ENCODE measurements around the gene ST14.

ST14 gene

GRCh38 chr11:130123414-130124040, 36.1 kb upstream of the ST14 start:
- no peak for DNase-seq (ENCODE audit: low read depth in 1 of 2, low spot score in 1 of 2)
- in situ Hi-C loops (cut with HindIII; ENCODE audit: low pct_unique_long_range_greater_than_20kb, low sequenced_read_pairs): no loop called here
- TF ChIP-seq JUND (IDR thresholded peaks at IDR 0.05; ENCODE audit: low read depth): no peak

- TF ChIP-seq JUND (IDR thresholded peaks at IDR 0.05; ENCODE audit: low read depth): no peak
- peak in 1 of 2 experiments; percentile 63 for DNase-seq (ENCODE audit: low read depth in 1 of 2, low spot score in 1 of 2)
- in situ Hi-C loops (cut with HindIII; ENCODE audit: low pct_unique_long_range_greater_than_20kb, low sequenced_read_pairs): no loop called here
Observed at GRCh38 chr11:130124096-130124495, 35.5 kb upstream of the ST14 start.

- no peak for TF ChIP-seq JUND (IDR thresholded peaks at IDR 0.05; ENCODE audit: low read depth)
- DNase-seq (ENCODE audit: low read depth in 1 of 2, low spot score in 1 of 2): no peak
- in situ Hi-C loops (cut with HindIII; ENCODE audit: low pct_unique_long_range_greater_than_20kb, low sequenced_read_pairs): no loop called here
Observed at GRCh38 chr11:130125638-130126037, 33.9 kb upstream of the ST14 start.

DNA sequence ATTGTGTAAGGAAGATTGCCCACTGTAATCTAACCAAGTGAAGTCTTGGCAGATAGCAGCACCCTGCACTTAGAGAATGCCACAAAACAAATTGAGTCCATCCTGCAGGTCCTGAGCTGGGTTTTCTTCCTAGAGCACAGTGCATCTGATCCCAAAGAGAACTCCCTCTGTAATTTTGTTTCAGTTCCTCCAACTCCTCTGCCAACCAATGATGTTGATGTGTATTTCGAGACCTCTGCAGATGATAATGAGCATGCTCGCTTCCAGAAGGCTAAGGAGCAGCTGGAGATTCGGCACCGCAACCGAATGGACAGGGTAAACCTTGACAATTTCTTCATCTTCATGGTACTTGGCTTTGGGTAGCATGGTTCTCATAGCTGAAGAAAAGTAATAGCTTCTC, 33.1 kb upstream of the ST14 start:
- no peak for TF ChIP-seq JUND (IDR thresholded peaks at IDR 0.05; ENCODE audit: low read depth)
- no peak for DNase-seq (ENCODE audit: low read depth in 1 of 2, low spot score in 1 of 2)
- in situ Hi-C loops (cut with HindIII; ENCODE audit: low pct_unique_long_range_greater_than_20kb, low sequenced_read_pairs): no loop called here

- in situ Hi-C loops (cut with HindIII; ENCODE audit: low pct_unique_long_range_greater_than_20kb, low sequenced_read_pairs): no loop called here
- DNase-seq (ENCODE audit: low read depth in 1 of 2, low spot score in 1 of 2): no peak
Observed at GRCh38 chr11:130127509-130127908, 32.1 kb upstream of the ST14 start.

GRCh38 chr11:130128626-130129025, 31.0 kb upstream of the ST14 start:
- TF ChIP-seq JUND (IDR thresholded peaks at IDR 0.05; ENCODE audit: low read depth): no peak
- in situ Hi-C loops (cut with HindIII; ENCODE audit: low pct_unique_long_range_greater_than_20kb, low sequenced_read_pairs): no loop called here
- DNase-seq (ENCODE audit: low read depth in 1 of 2, low spot score in 1 of 2): no peak

More at GRCh38 chr11:130127509-130127908, 32.1 kb upstream of the ST14 start:
- TF ChIP-seq JUND (IDR thresholded peaks at IDR 0.05; ENCODE audit: low read depth): no peak

DNA sequence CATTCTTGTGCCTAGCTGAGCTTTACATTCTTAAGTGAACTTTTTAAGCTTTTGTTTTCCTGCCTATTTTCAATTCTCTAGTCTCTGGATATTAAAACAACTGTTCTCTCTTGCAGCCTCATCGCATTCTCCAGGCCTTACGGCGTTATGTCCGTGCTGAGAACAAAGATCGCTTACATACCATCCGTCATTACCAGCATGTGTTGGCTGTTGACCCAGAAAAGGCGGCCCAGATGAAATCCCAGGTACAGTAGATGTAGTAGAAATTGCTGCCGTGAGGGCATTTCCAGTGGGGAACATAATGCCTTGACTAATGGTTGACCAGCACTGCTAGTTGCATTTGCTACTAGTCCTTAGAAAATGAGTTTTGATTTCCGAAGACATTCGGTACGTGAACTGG, 29.7 kb upstream of the ST14 start:
- DNase-seq (ENCODE audit: low read depth in 1 of 2, low spot score in 1 of 2): no peak
- no peak for TF ChIP-seq JUND (IDR thresholded peaks at IDR 0.05; ENCODE audit: low read depth)
- in situ Hi-C loops (cut with HindIII; ENCODE audit: low pct_unique_long_range_greater_than_20kb, low sequenced_read_pairs): no loop called here

- peak; percentile 87 to 88 for DNase-seq (ENCODE audit: low read depth in 1 of 2, low spot score in 1 of 2)
- no peak for TF ChIP-seq JUND (IDR thresholded peaks at IDR 0.05; ENCODE audit: low read depth)
- in situ Hi-C loops (cut with HindIII; ENCODE audit: low pct_unique_long_range_greater_than_20kb, low sequenced_read_pairs): no loop called here
Observed at GRCh38 chr11:130131961-130132850, 27.4 kb upstream of the ST14 start.

GRCh38 chr11:130133716-130134115, 25.9 kb upstream of the ST14 start:
- TF ChIP-seq JUND (IDR thresholded peaks at IDR 0.05; ENCODE audit: low read depth): no peak
- in situ Hi-C loops (cut with HindIII; ENCODE audit: low pct_unique_long_range_greater_than_20kb, low sequenced_read_pairs): no loop called here
- DNase-seq (ENCODE audit: low read depth in 1 of 2, low spot score in 1 of 2): no peak

- TF ChIP-seq JUND (IDR thresholded peaks at IDR 0.05; ENCODE audit: low read depth): no peak
- no peak for DNase-seq (ENCODE audit: low read depth in 1 of 2, low spot score in 1 of 2)
- in situ Hi-C loops (cut with HindIII; ENCODE audit: low pct_unique_long_range_greater_than_20kb, low sequenced_read_pairs): no loop called here
Observed at GRCh38 chr11:130136107-130136506, 23.5 kb upstream of the ST14 start.

DNA sequence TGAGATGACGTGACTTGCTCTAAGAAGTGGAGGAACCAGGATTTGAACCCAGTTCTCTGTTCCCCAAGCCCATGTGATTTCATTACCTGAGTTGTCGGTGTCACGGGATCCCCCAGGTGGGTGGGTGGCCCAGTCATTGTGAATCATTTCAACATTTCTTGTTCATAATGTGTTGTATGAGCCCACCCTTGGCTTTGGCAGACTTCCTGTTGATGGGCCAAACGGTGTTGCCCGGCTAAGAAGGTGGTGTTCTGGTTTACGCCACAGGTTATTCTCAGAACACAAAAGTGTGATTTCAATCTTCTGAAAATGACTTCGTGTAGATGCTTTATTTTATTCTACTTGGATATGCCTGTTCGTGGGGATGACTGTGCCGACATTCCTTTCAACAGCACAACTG, 21.6 kb upstream of the ST14 start:
- in situ Hi-C loops (cut with HindIII; ENCODE audit: low pct_unique_long_range_greater_than_20kb, low sequenced_read_pairs): no loop called here
- no peak for TF ChIP-seq JUND (IDR thresholded peaks at IDR 0.05; ENCODE audit: low read depth)

DNA sequence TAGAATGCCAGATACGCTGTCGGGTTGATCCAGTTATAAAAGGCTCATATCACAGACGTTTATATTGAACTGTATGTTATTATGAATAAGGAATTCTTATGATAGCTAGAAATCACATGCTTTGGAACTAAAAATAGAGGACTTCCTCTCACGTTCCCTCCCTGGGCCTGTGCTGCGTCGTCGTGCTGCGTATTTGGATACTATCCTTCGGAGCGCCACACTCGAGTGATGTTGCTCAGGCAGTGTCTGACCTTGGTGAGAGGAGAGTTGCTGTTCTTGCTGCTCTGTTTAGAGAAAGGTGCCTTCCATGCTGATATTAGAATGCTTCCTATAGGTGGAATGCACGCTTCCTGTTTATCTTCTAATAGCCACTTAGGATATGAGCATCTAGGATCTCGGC, 20.2 kb upstream of the ST14 start:
- in situ Hi-C loops (cut with HindIII; ENCODE audit: low pct_unique_long_range_greater_than_20kb, low sequenced_read_pairs): no loop called here
- no peak for DNase-seq (ENCODE audit: low read depth in 1 of 2, low spot score in 1 of 2)
- no peak for TF ChIP-seq JUND (IDR thresholded peaks at IDR 0.05; ENCODE audit: low read depth)

More for the DNA sequence above, 21.6 kb upstream of the ST14 start:
- no peak for DNase-seq (ENCODE audit: low read depth in 1 of 2, low spot score in 1 of 2)

DNA sequence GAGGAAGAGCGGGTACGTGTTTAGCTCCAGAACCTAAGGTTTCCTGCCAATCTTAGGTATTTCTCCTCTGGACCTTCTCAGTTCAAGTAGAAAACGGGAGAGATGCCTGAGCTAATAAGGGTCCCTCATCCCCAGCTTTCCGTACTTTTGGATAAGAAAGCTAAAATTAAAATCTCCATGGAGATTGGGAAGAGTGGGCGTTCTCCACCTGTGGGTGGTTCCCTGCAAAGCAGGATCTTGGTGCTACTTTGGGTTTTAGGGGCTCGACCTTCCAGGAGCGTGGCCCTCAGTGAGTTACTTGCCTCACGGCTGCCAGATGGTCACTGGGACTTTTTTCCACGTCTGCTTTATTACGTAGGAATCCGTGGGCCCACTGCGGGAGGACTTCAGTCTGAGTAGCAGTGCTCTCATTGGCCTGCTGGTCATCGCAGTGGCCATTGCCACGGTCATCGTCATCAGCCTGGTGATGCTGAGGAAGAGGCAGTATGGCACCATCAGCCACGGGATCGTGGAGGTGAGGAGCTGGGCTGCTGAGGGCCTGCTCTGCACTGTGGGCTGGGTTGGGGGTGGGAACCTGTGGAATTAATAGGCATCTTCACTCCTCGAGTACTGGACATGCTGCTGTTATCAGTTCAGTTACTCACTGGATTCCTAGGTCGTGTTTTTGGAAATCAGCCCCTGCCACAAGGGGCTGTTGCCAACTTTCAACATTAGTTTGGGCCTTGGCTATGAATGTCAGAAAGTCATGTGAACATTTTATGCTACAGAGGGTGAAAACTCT, 17.8 kb upstream of the ST14 start:
- DNase-seq (ENCODE audit: low read depth in 1 of 2, low spot score in 1 of 2): no peak
- TF ChIP-seq JUND (IDR thresholded peaks at IDR 0.05; ENCODE audit: low read depth): no peak
- in situ Hi-C loops (cut with HindIII; ENCODE audit: low pct_unique_long_range_greater_than_20kb, low sequenced_read_pairs): no loop called here
